Right lobe of liver (tissue), 6 donors: ENCODE data around the gene EPS15. TPM values are rescaled to one million over a fixed set of nuclear protein-coding genes. Genes with fewer than 3 reads are reported as not detected.

Experiments
- ATAC-seq, 4 donors: fragments of 200-7000 bp; cut with Tn5 transposase; one replicate each; pipeline ENCODE4 v1.9.1; 2020; ENCODE audit warnings: mild to moderate bottlenecking in 4 of 4, moderate library complexity in 4 of 4
- DNase-seq, 3 donors: peaks; one replicate each; pipeline ENCODE4 v3.0.0-alpha.2; 2020
- H3K27ac ChIP-seq, 3 donors: fragments of 200-600 bp; one replicate each; pipeline ENCODE4 v1.8.0; 2022
- H3K27me3 ChIP-seq, 2 donors: fragments of 200-600 bp; one replicate each; pipeline ENCODE4 v1.8.0; 2022
- H3K36me3 ChIP-seq, 4 donors: fragments of 200-600 bp; sonication (generic) in 1 of 4; one replicate each; pipeline versions ENCODE4 v1.5.1 to v1.8.0; 2017 to 2022; ENCODE audit warnings: control low read depth in 1 of 4
- H3K4me1 ChIP-seq, 4 donors: fragments of 200-600 bp; sonication (generic) in 1 of 4; one replicate each; pipeline versions ENCODE4 v1.5.1 to v1.8.0; 2017 to 2022; ENCODE audit warnings: control low read depth in 1 of 4
- H3K4me3 ChIP-seq, 3 donors: fragments of 200-600 bp; one replicate each; pipeline ENCODE4 v1.8.0; 2022
- H3K9me3 ChIP-seq, 4 donors: fragments of 200-600 bp; sonication (generic) in 1 of 4; one replicate each; pipeline versions ENCODE4 v1.5.1 to v1.8.0; 2017 to 2022; ENCODE audit warnings: control low read depth in 1 of 4
- POLR2A ChIP-seq: fragments of 450-650 bp; IDR thresholded peaks from one replicate; pipeline ENCODE4 v1.6.1; 2017; ENCODE audit warnings: antibody characterized with exemption, mild to moderate bottlenecking
- WGBS: methylation state at CpG from one replicate; pipeline ENCODE4 v1.1.6; 2018; ENCODE audit warnings: low coverage, low lambda C conversion rate; ENCODE audit not compliant: insufficient coverage; ENCODE audit errors: missing lambda C conversion rate; 5-methylcytosine and 5-hydroxymethylcytosine counted together
- intact Hi-C, 2 donors: fragments of 100-400 bp; cut with DNase I; formaldehyde crosslinking; loops; one replicate each; pipeline versions ENCODE4 v1.11.2 to v1.14.1; 2022
- total RNA-seq, 6 experiments: library from RNA; depleted of rRNA in 2 of 6; stranded (reverse); fragments of >200 nt in 2 of 6; fragmentation: NEBNext Ultra II Directional in 3 of 6; extraction: Animal tissue kit (Norgen Biotek cat#: 25700) in 3 of 6; gene quantifications; one replicate each; pipeline versions ENCODE4 v1.1.0 to v1.2.4, GENCODE V29; 2016 to 2023
- TF ChIP-seq, protein P1 (sequence below), 4 donors: fragments of 200-600 bp in 3 of 4; fragments of 450-650 bp in 1 of 4; IDR thresholded peaks; one replicate each; pipeline versions ENCODE4 v1.5.1 to v1.8.0; 2016 to 2022; ENCODE audit warnings: antibody characterized with exemption in 4 of 4, mild to moderate bottlenecking in 2 of 4
- donor health status: DM: no; HTN: yes; CAD: no.
- donor health status: DM: no; HTN: no; CAD: no.
- donor health status: DM: no; HTN: no; CAD: no.
- donor health status: DM: no; HTN: yes; CAD: no.
- donor health status: DM: no; HTN: yes; CAD: no.

EPS15 gene
- total RNA-seq, 6 experiments from 2014 or later, result 23.2 to 30.9 (median 28.6) TPM

DNA sequence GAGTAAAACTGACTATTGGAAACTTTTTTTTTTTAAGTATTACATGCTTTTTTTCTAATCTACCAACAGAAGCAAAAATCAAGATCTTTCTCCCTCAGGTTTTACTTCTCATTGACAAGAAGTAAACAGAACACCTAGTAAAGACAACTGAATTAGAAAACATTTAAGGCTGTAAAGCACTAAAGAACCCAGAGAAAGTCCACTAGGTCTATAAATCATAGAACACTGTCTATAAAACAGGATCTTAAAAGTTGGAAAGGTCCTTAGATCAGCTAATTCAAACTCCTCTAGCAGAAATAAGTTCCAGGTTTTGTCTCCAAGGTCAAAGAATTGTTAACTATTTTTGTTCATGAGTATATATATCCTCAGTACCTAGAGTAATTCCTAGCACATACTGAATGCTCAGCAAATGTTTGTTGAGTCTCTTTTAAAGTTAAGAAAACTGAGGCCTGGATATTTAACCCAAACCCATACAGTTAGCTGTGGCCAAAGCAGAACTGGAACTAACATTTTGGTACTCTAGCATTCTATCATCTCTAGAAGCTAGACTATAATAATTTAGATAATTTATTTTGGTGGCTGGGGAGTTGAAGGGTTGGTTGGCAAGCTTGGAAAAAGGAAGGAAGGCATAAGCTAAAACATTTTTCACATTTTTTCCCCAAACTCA, 3.0 kb downstream of the EPS15 start:
- Histone ChIP-seq H3K4me1 (peaks cover 3 to 37% (median 9%) of the 10 kb centered on the region in 4 donors), H3K36me3 (no peaks in the 10 kb centered on the region), H3K9me3 (peaks cover 0 to 2% (median 0%) of the 10 kb centered on the region in 4 donors), H3K27me3 (no peaks in the 10 kb centered on the region), H3K27ac (peak overlapping the region; percentile 5 to 59 (median 19)), H3K4me3 (no peak overlapping the region)
- no peak for DNase-seq
- intact Hi-C loops, result no loop called here
- no peak for TF ChIP-seq POLR2A
- TF ChIP-seq, protein P1, sequence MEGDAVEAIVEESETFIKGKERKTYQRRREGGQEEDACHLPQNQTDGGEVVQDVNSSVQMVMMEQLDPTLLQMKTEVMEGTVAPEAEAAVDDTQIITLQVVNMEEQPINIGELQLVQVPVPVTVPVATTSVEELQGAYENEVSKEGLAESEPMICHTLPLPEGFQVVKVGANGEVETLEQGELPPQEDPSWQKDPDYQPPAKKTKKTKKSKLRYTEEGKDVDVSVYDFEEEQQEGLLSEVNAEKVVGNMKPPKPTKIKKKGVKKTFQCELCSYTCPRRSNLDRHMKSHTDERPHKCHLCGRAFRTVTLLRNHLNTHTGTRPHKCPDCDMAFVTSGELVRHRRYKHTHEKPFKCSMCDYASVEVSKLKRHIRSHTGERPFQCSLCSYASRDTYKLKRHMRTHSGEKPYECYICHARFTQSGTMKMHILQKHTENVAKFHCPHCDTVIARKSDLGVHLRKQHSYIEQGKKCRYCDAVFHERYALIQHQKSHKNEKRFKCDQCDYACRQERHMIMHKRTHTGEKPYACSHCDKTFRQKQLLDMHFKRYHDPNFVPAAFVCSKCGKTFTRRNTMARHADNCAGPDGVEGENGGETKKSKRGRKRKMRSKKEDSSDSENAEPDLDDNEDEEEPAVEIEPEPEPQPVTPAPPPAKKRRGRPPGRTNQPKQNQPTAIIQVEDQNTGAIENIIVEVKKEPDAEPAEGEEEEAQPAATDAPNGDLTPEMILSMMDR (IDR thresholded peaks at IDR 0.05), result no peak
- no peak for ATAC-seq

- ATAC-seq (no peak), DNase-seq (no peak)
- H3K36me3 ChIP-seq, result no peaks in the 10 kb centered on the region
- intact Hi-C loops, result no loop called here
- H3K9me3 ChIP-seq, result peaks cover 0 to 2% (median 0%) of the 10 kb centered on the region in 4 donors
- peaks cover 3 to 38% (median 9%) of the 10 kb centered on the region in 4 donors for H3K4me1 ChIP-seq
- peak overlapping the region in 1 of 3 donors; percentile 32 for H3K4me3 ChIP-seq
- H3K27ac ChIP-seq, result peak overlapping the region; percentile 5 to 59 (median 30)
- TF ChIP-seq, protein P1 (IDR thresholded peaks at IDR 0.05), result no peak
- no peak for TF ChIP-seq POLR2A
- no peaks in the 10 kb centered on the region for H3K27me3 ChIP-seq
- WGBS, result 45% methylated on average over 5 of the region's 5 CpGs
Observed at GRCh38 chr1:51515312-51515960, 3.6 kb downstream of the EPS15 start.

- H3K4me1 ChIP-seq, result peaks cover 3 to 39% (median 9%) of the 10 kb centered on the region in 4 donors
Observed at GRCh38 chr1:51514733-51515132, 4.3 kb downstream of the EPS15 start.

DNA sequence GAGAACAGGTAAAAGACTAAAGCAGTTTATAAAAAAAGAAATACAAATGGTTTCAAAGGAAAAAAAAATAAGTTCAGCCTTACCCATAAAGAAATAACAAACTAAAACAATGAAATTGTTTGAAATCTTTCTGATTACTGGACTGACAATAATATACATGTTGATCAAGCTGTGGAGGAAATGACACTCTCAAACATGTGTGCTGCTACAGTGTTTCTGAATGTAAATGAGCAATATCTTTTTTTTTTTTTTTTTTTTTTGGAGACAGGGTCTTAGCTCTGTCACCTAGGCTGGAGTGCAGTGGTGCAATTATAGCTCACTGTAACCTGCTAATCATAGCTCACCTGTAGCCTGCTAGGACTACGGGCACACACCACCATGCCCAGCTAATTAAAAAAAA, 6.5 kb downstream of the EPS15 start:
- TF ChIP-seq POLR2A, result no peak
- TF ChIP-seq, protein P1 (IDR thresholded peaks at IDR 0.05), result no peak
- H3K4me3 ChIP-seq, result no peak overlapping the region
- H3K27me3 ChIP-seq, result no peaks in the 10 kb centered on the region
- H3K4me1 ChIP-seq, result peaks cover 0 to 48% (median 7%) of the 10 kb centered on the region in 4 donors
- no peak for ATAC-seq
- no peaks in the 10 kb centered on the region for H3K36me3 ChIP-seq
- no peak for DNase-seq
- no peak overlapping the region for H3K27ac ChIP-seq
- no peaks in the 10 kb centered on the region for H3K9me3 ChIP-seq
- intact Hi-C loops, result no loop called here
- WGBS, result 38% methylated on average over 1 of the region's 1 CpG

More at GRCh38 chr1:51514733-51515132, 4.3 kb downstream of the EPS15 start:
- H3K9me3 ChIP-seq, result peaks cover 0 to 2% (median 0%) of the 10 kb centered on the region in 4 donors
- intact Hi-C loops, result no loop called here
- no peak for DNase-seq
- no peaks in the 10 kb centered on the region for H3K27me3 ChIP-seq
- ATAC-seq, result no peak
- no peaks in the 10 kb centered on the region for H3K36me3 ChIP-seq
- WGBS, result 10% methylated on average over 2 of the region's 2 CpGs
- TF ChIP-seq, protein P1 (IDR thresholded peaks at IDR 0.05), result no peak
- peak overlapping the region in 2 of 3 donors; percentile 5 to 32 for H3K4me3 ChIP-seq
- H3K27ac ChIP-seq, result peak overlapping the region; percentile 5 to 59 (median 30)
